ENCODE results near the gene TMEM167B.

TMEM167B gene

DNA sequence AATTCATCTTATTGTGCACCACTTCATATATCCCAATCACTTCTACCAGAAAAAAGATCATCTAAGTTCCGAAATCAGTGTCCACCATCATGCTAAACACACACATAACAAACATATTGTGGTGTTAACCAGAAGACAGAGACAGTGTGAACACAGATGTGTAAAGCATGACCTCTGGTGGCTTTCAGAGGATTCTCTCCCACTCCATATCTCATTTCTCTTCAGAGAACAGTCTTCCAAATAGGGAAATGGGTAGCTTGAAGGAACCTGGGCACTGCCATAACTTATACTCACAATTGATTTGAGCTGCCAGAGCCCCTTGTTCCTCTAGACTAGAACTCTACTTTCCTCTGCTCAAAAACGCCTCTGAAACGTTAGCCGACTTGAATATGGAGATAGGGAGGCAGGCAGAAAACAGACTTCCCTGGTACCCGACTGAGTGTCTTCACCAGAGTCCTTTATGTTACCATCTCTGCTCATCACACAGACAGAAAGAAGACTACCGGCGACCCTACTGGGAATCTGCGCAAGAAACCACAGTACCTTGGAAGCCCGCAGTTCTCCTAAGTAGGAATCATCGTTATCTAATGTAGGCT is 21.6 kb downstream of the TMEM167B start:
- peak; percentile 48; the same call in 1 of the 3 replicates for ATAC-seq (ENCODE audit: insufficient read depth, low read depth)
- no peak overlapping the region for H3K9ac ChIP-seq (ENCODE audit: low read depth, low read length)

DNA sequence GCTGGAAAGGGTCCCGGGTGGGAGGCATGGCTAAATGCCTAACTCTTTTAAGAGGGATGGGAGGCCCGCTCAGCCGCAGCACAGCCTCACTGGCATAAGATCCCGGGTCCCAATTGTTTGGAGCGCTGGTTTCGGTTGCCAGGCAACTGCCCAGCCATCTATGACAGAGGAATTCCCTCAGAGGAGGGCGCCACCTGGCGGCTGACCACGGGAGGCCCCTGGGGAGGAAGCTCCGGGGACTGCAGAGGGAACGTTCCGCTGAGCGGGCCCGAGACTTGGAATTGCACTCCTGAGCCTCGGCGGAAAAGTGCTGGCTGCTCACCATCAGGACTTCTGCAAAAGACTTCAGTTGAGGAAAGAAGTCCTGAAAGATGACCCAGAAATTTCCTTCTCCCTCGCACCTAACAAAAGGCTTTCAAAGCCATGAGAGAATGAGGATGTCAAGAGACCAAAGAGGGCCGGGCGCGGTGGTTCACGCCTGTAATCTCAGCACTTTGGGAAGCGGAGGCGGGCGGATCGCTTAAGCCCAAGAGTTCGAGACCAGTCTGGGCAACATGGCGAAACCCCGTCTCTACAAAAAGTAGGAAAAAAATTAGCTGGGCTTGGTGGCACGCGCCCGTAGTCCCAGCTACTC is 22.2 kb downstream of the TMEM167B start:
- no peaks in the 10 kb centered on the region for H3K36me3 ChIP-seq (ENCODE audit: insufficient read depth, low read length)
- H3K4me2 ChIP-seq (ENCODE audit: insufficient read depth, low read length): peak overlapping the region; percentile 51; the same call in 1 of the 2 replicates
- peak overlapping the region; percentile 52 for H2AFZ ChIP-seq (ENCODE audit: low read depth, low read length)
- DNase-seq: peak; percentile 85
- peak; percentile 91 for ATAC-seq (ENCODE audit: insufficient read depth, low read depth)
- no peak overlapping the region for H3K4me3 ChIP-seq (ENCODE audit: low read depth in 1 of 2, low read length in 2 of 2)
- H3K9ac ChIP-seq (ENCODE audit: low read depth, low read length): no peak overlapping the region
- no peak for TF ChIP-seq EZH2 (IDR thresholded peaks at IDR 0.05; ENCODE audit: borderline replicate concordance, low read depth, low read length, severe bottlenecking)
- TF ChIP-seq, protein P1, sequence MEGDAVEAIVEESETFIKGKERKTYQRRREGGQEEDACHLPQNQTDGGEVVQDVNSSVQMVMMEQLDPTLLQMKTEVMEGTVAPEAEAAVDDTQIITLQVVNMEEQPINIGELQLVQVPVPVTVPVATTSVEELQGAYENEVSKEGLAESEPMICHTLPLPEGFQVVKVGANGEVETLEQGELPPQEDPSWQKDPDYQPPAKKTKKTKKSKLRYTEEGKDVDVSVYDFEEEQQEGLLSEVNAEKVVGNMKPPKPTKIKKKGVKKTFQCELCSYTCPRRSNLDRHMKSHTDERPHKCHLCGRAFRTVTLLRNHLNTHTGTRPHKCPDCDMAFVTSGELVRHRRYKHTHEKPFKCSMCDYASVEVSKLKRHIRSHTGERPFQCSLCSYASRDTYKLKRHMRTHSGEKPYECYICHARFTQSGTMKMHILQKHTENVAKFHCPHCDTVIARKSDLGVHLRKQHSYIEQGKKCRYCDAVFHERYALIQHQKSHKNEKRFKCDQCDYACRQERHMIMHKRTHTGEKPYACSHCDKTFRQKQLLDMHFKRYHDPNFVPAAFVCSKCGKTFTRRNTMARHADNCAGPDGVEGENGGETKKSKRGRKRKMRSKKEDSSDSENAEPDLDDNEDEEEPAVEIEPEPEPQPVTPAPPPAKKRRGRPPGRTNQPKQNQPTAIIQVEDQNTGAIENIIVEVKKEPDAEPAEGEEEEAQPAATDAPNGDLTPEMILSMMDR (IDR thresholded peaks at IDR 0.05; ENCODE audit: borderline replicate concordance, extremely low read depth, low read length, poor library complexity, severe bottlenecking): peak; percentile 91
- H3K27me3 ChIP-seq (ENCODE audit: insufficient read depth, low read length, poor library complexity): peaks cover 48% of the 10 kb centered on the region
- H4K20me1 ChIP-seq (ENCODE audit: insufficient read depth, low read length): no peaks in the 10 kb centered on the region; the same call in 1 of the 2 replicates
- H3K9me3 ChIP-seq (ENCODE audit: insufficient read depth, low read length, severe bottlenecking): no peaks in the 10 kb centered on the region
- H3K27ac ChIP-seq (ENCODE audit: low read length): no peak overlapping the region
- peaks cover 10% of the 10 kb centered on the region for H3K4me1 ChIP-seq (ENCODE audit: insufficient read depth, low read length)
- no peaks in the 10 kb centered on the region for H3K79me2 ChIP-seq (ENCODE audit: insufficient read depth, low read length)

More for the DNA sequence above, 21.6 kb downstream of the TMEM167B start:
- no peak overlapping the region for H3K27ac ChIP-seq (ENCODE audit: low read length)
- no peaks in the 10 kb centered on the region for H3K9me3 ChIP-seq (ENCODE audit: insufficient read depth, low read length, severe bottlenecking)
- H3K4me1 ChIP-seq (ENCODE audit: insufficient read depth, low read length): peaks cover 10% of the 10 kb centered on the region
- H2AFZ ChIP-seq (ENCODE audit: low read depth, low read length): no peak overlapping the region
- DNase-seq: no peak
- H3K36me3 ChIP-seq (ENCODE audit: insufficient read depth, low read length): no peaks in the 10 kb centered on the region
- no peak for TF ChIP-seq EZH2 (IDR thresholded peaks at IDR 0.05; ENCODE audit: borderline replicate concordance, low read depth, low read length, severe bottlenecking)
- TF ChIP-seq, protein P1 (IDR thresholded peaks at IDR 0.05; ENCODE audit: borderline replicate concordance, extremely low read depth, low read length, poor library complexity, severe bottlenecking): peak; percentile 60
- peak overlapping the region; percentile 51; the same call in 1 of the 2 replicates for H3K4me2 ChIP-seq (ENCODE audit: insufficient read depth, low read length)
- H3K27me3 ChIP-seq (ENCODE audit: insufficient read depth, low read length, poor library complexity): peaks cover 48% of the 10 kb centered on the region
- H3K79me2 ChIP-seq (ENCODE audit: insufficient read depth, low read length): no peaks in the 10 kb centered on the region
- no peaks in the 10 kb centered on the region; the same call in 1 of the 2 replicates for H4K20me1 ChIP-seq (ENCODE audit: insufficient read depth, low read length)
- no peak overlapping the region for H3K4me3 ChIP-seq (ENCODE audit: low read depth in 1 of 2, low read length in 2 of 2)

DNA sequence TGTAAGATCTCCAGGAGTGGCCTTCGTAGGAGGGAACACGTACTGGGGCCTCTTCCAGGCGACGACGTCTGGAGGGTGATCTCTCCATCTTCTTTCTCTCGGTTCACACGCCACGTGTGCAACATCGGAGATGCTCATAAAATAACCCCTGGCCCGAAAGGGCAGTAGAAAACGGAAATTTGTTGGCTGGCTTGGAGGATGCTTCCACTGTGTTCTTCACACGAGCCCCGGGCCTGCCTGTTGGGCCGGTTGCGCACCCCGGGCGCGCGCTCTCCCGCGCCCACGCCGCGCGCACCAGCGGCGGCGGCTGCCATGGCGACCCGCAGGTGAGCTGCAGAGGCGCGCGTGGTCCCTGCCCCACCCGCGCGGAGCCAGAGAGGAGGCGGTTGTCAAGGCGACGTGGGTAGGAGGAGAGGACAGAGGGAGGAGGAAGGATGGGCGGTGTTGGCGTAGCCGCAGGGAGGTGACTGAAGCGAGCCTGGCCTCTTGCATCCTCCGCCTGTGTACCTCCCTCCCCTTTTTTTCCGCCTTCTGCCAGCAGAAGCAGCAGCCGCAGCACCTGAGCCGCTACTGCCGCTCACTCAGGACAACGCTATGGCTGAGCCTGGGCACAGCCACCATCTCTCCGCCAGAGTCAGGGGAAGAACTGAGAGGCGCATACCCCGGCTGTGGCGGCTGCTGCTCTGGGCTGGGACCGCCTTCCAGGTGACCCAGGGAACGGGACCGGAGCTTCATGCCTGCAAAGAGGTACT is 23.2 kb downstream of the TMEM167B start, which contains the start of gene ELAPOR1:
Gene ELAPOR1 (plus strand): TSS at position 526 of the 752 bp plus-strand sequence. CDS start 69 bp downstream, at position 595.
- H3K79me2 ChIP-seq (ENCODE audit: insufficient read depth, low read length): no peaks in the 10 kb centered on the region
- H3K27ac ChIP-seq (ENCODE audit: low read length): no peak within 1 kb of the TSS
- peak; percentile 75 for TF ChIP-seq EZH2 (IDR thresholded peaks at IDR 0.05; ENCODE audit: borderline replicate concordance, low read depth, low read length, severe bottlenecking)
- TF ChIP-seq, protein P1 (IDR thresholded peaks at IDR 0.05; ENCODE audit: borderline replicate concordance, extremely low read depth, low read length, poor library complexity, severe bottlenecking): no peak
- no peak within 1 kb of the TSS for H2AFZ ChIP-seq (ENCODE audit: low read depth, low read length)
- H3K4me2 ChIP-seq (ENCODE audit: insufficient read depth, low read length): peak within 1 kb of the TSS; percentile 51; the same call in 1 of the 2 replicates
- DNase-seq (peak; percentile 12), ATAC-seq (ENCODE audit: insufficient read depth, low read depth) (no peak)
- no peaks in the 10 kb centered on the region; the same call in 1 of the 2 replicates for H4K20me1 ChIP-seq (ENCODE audit: insufficient read depth, low read length)
- no peaks in the 10 kb centered on the region for H3K9me3 ChIP-seq (ENCODE audit: insufficient read depth, low read length, severe bottlenecking)
- H3K4me1 ChIP-seq (ENCODE audit: insufficient read depth, low read length): peaks cover 10% of the 10 kb centered on the region
- H3K9ac ChIP-seq (ENCODE audit: low read depth, low read length): no peak within 1 kb of the TSS
- no peak within 1 kb of the TSS for H3K4me3 ChIP-seq (ENCODE audit: low read depth in 1 of 2, low read length in 2 of 2)
- peaks cover 48% of the 10 kb centered on the region for H3K27me3 ChIP-seq (ENCODE audit: insufficient read depth, low read length, poor library complexity)
- H3K36me3 ChIP-seq (ENCODE audit: insufficient read depth, low read length): no peaks in the 10 kb centered on the region

All from DND-41 (cell line).